ENCODE data around the gene ZNF593. TPM values are rescaled to one million over a fixed set of nuclear protein-coding genes. Genes with fewer than 3 reads are reported as not detected.

Gene ZNF593
- total and polyA plus RNA-seq, 9 of the 15 experiments (the other 6 are each of a cell fraction or from before 2014, with no cell fraction given): 9.8 to 334 (median 48.2) TPM

DNA sequence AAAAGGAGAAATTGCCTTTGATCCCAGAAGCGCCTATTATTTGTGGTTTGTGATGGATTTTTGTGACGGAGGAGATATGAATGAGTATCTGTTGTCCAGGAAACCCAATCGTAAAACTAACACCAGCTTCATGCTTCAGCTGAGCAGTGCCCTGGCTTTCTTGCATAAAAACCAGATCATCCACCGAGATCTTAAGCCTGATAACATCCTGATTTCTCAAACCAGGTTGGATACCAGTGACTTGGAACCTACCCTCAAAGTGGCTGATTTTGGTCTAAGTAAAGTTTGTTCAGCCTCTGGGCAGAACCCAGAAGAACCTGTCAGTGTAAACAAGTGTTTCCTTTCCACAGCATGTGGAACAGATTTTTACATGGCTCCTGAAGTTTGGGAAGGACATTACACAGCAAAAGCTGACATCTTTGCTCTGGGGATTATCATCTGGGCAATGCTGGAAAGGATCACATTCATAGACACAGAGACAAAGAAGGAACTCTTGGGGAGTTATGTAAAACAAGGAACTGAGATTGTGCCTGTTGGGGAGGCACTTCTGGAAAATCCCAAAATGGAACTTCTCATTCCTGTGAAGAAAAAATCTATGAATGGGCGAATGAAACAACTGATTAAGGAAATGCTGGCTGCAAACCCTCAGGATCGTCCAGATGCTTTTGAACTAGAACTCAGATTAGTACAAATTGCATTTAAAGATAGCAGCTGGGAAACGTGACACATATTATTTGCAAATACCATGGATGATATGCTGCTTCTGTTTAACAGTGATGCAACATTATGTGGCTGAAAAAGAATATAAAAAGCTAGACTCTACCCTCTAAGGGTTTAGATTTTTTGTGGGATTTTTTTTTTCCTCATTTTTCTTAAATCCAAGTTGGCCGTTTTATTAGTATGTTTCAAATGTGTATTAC, 47.6 kb upstream of the ZNF593 start (continued):
- TF ChIP-seq, protein P1, sequence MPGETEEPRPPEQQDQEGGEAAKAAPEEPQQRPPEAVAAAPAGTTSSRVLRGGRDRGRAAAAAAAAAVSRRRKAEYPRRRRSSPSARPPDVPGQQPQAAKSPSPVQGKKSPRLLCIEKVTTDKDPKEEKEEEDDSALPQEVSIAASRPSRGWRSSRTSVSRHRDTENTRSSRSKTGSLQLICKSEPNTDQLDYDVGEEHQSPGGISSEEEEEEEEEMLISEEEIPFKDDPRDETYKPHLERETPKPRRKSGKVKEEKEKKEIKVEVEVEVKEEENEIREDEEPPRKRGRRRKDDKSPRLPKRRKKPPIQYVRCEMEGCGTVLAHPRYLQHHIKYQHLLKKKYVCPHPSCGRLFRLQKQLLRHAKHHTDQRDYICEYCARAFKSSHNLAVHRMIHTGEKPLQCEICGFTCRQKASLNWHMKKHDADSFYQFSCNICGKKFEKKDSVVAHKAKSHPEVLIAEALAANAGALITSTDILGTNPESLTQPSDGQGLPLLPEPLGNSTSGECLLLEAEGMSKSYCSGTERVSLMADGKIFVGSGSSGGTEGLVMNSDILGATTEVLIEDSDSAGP (CRISPR knock-in tag; IDR thresholded peaks at IDR 0.05): no peak
- TF ChIP-seq TCF3 (CRISPR knock-in tag; IDR thresholded peaks at IDR 0.05) (peak; percentile 64), ZKSCAN1 (IDR thresholded peaks at IDR 0.05; ENCODE audit: low read depth, low read length) (no peak), MEF2D (tag; conservative IDR thresholded peaks at IDR 0.05; ENCODE audit: low read depth) (peak; percentile 30; the same call in 1 of the 2 replicates), RBM17 (IDR thresholded peaks at IDR 0.05; ENCODE audit: borderline replicate concordance, low read depth, low read length) (no peak), BCL6 (CRISPR knock-in tag; IDR thresholded peaks at IDR 0.05) (no peak), ZNF41 (CRISPR knock-in tag; conservative IDR thresholded peaks at IDR 0.05) (no peak), PHF21A (IDR thresholded peaks at IDR 0.05; ENCODE audit: borderline replicate concordance, low read depth) (no peak), COPS2 (conservative IDR thresholded peaks at IDR 0.05) (no peak), GATAD2A (IDR thresholded peaks at IDR 0.05) (0 out of 2 replicates have a peak, but pooled peaks have one; percentile 38), ILF3 (IDR thresholded peaks at IDR 0.05; ENCODE audit: borderline replicate concordance) (no peak), TEAD4 (IDR thresholded peaks at IDR 0.05; ENCODE audit: low read length) (peak; percentile 77), TEAD4 (CRISPR knock-in tag; IDR thresholded peaks at IDR 0.05; ENCODE audit: borderline replicate concordance) (no peak), SMAD1 (IDR thresholded peaks at IDR 0.05; ENCODE audit: low read depth, low read length, partially characterized antibody) (no peak), SMARCA5 (IDR thresholded peaks at IDR 0.05) (no peak), MXI1 (IDR thresholded peaks at IDR 0.05; ENCODE audit: low read depth, low read length) (no peak), SIN3A (IDR thresholded peaks at IDR 0.05; ENCODE audit: borderline replicate concordance in 2 of 2, control insufficient read depth in 1 of 2, low read depth in 2 of 2, low read length in 2 of 2) (no peak), ELF2 (CRISPR knock-in tag; IDR thresholded peaks at IDR 0.05) (no peak)
- TF ChIP-seq, protein P2, sequence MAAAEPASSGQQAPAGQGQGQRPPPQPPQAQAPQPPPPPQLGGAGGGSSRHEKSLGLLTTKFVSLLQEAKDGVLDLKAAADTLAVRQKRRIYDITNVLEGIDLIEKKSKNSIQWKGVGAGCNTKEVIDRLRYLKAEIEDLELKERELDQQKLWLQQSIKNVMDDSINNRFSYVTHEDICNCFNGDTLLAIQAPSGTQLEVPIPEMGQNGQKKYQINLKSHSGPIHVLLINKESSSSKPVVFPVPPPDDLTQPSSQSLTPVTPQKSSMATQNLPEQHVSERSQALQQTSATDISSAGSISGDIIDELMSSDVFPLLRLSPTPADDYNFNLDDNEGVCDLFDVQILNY (CRISPR knock-in tag; IDR thresholded peaks at IDR 0.05): no peak
- TF ChIP-seq, protein P3, sequence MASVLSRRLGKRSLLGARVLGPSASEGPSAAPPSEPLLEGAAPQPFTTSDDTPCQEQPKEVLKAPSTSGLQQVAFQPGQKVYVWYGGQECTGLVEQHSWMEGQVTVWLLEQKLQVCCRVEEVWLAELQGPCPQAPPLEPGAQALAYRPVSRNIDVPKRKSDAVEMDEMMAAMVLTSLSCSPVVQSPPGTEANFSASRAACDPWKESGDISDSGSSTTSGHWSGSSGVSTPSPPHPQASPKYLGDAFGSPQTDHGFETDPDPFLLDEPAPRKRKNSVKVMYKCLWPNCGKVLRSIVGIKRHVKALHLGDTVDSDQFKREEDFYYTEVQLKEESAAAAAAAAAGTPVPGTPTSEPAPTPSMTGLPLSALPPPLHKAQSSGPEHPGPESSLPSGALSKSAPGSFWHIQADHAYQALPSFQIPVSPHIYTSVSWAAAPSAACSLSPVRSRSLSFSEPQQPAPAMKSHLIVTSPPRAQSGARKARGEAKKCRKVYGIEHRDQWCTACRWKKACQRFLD (CRISPR knock-in tag; IDR thresholded peaks at IDR 0.05): peak; percentile 75
